HG03280 (cell line): ENCODE data around the gene EPB41L4B.

ENCODE experiments used
- ATAC-seq: cut with Tn5 transposase; IDR thresholded peaks from one replicate; pipeline ENCODE4 v1.9.1; 2021; ENCODE audit warnings: mild to moderate bottlenecking, moderate library complexity; ENCODE audit not compliant: unreplicated experiment

EPB41L4B gene

DNA sequence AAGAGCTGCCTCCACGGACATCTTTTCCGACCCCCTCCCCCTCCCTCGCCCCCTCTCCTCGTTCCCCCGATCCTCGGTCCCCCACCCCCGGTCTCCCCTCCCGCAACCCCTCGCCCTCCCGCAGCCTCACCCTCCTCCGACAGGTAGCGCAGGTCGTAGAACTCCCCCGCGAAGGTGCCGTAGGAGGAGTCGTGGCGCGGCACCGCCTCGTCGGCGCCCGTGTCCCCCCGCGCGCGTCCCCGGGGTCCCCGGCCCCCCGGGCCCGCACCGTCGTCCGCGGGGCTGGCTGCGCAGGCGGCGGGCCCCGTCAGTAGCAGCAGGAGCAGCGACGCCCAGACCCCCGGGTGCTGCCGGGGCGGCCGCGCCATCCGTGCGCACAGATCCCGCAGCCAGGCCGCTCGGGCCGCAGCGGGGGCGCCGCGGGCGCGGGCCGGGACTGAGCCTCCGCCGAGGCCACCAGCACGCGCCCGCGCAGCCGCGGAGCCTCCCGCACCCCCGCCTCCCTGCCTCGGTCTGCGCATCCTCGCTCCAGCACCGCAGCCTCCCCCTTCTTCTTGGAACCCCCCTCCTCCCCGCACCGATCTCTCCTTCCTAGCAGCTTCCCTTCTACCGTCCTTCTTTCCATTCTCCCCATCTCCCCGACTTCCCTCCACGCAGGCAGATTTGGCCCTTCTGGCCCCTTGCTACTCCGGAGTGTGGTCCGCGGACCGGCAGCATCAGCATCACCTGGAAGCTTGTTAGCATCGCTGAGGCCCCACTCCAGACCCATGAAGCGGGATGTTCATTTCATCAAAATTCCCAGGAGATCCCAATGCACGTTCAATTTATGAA is 153.9 kb downstream of the EPB41L4B start, which contains the start of gene FRRS1L:
Gene FRRS1L (minus strand): TSS at position 479 of the 831 bp plus-strand sequence. CDS start 111 bp downstream, at position 368.
- no peak for ATAC-seq

DNA sequence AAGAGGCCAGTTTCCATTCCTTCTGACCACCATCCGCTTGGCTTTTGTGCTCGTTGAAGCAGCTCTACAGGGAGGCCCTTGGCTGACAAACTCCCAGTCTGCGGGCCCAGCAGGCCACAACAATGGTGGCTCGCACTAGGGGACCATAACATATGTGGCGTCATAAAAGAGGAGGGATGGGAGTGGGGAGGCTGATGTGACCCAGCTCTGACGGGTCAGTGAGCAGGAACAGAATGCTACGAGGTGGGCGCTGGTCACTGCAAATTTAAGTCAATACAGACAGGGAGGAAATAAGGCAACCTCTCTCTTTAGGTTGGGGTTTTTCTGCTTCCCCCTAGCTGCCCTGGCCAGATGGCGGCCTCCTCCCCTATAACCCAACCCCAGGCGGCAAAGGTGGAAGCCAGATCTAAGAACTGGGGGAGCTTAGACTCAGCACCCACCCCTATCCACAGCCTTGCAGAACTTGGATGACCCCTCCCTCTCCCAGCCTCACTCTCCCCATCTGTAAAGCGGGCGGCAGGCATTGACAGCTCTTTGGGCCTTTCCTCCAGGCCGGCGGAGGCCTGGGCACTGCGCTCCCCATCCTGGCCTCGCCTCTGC is 154.6 kb downstream of the EPB41L4B start:
- ATAC-seq = no peak

DNA sequence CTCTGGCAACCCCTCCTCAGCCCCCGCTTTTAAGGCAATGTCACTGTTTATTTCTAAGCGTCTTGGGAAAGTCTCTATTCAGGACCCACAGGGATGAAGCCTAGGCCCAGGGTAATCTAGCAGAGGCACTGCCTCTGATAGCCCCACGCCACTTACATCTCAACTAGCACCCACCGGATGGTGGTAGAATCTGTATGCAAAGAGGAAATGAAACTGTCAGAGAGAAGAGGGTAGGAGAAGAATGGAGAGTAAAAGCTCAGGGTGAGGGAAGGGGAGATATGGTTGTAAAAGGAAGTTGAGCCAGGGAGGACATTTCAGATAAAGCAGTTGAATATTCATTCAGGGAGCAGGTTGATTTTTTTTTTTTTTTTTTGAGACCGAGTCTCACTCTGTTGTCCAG is 156.8 kb downstream of the EPB41L4B start:
- no peak for ATAC-seq

DNA sequence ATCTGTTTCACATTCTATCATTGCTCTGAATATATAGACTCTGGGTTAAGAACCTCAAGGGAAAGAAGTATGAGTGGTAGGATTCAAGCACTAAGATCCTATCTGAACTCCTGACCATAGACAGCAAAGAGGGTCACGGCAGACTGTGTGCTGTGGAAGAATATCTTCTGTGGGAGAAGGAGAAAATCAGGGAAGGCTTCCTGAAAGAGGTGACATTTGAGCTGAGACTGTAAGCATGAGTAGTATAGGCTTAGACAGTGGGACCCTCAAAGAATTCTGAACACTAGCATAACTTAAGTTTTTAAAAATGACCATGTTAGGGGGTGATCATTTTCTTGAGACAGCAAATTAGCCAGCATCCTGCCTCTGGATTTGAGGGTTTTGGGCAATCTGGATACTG is 157.7 kb downstream of the EPB41L4B start:
- ATAC-seq = no peak

DNA sequence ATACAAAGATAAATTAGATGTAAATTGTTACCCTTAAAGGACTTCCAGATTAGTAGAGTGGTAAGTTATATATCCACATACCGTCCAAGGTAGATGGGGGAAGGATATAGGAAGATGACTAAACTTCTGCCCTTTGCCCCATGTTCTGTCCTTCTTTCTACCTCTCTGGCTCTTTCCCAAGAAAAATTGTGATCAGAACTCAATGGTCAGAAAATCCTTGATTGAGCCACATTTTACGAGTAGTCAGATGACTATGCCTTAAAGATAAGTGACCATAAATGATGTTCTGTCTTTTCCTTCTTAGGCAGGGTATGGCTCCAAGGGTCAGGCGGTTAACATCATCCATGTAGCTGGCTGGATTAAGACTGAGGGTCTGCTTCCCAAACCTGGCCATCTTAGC is 158.2 kb downstream of the EPB41L4B start:
- ATAC-seq = no peak

DNA sequence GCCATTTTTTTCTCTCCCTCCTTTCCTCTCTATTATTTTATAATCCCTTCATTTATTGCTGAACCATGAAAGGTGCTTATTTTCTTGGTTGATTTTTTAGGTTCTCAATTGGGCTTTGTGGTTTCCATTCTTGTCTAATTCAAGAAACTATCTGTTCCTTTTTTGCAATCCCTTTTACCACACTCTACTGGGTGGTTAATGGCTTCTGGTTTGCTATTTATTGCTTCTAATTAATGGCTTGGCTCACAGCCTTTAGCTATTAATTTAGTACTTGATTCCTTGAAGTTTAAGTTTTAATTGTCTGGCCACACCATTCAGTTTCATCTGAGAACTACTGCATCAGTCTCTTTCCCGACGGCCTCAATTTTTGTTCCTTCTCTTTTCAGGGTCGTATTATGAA is 159.4 kb downstream of the EPB41L4B start:
- no peak for ATAC-seq

DNA sequence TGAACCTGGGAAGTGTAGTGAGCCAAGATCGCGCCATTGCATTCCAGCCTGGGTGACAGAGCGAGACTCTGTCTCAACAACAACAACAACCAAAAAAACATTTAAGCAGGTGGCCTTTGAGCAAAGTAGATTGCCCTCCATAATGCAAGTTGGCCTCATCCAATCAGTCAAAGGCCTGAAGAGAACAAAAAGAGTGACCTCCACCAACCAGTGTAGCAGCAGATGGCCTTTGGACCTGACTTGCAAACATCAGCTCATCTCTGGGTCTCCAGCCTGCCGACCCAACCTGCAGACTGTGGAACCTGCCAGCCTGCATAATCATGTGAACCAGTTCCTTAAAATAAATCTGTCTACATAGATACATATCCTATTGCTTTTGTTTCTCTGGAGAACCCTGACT is 161.3 kb downstream of the EPB41L4B start:
- ATAC-seq = no peak

DNA sequence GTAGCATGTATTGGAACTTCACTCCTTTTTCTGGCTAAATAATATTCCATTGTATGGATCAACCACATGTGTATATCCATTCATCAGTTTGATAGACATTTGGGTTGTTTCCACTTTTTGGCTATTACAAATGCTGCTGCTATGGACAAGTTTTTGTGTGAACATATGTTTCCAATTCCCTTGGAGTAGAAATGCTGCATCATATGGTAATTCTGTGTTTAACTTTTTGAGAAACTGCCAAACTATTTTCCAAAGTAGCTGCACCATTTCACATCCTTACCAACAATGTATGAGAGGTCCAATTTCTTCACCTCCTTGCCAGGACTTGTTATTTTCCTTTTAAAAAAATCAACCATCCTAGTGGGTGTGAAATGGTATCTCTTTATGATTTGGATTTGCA is 162.2 kb downstream of the EPB41L4B start:
- no peak for ATAC-seq

DNA sequence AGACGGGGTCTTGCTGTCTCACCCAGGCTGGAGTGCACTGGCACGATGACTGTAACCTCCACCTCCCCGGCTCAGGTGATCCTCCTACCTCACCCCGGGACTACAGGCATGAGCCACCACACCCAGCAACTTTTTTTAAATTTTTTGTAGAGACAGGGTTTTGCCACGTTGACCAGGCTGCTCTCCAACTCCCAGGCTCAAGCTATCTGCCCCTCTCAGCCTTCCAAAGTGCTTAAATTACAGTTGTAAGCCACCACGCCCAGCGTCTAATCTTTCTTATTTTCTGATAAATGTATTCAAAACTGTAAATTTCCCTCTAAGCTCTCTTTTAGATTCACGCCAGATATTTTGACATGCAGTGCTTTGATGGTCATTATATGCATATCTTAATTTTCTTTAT is 164.2 kb downstream of the EPB41L4B start:
- ATAC-seq = no peak

DNA sequence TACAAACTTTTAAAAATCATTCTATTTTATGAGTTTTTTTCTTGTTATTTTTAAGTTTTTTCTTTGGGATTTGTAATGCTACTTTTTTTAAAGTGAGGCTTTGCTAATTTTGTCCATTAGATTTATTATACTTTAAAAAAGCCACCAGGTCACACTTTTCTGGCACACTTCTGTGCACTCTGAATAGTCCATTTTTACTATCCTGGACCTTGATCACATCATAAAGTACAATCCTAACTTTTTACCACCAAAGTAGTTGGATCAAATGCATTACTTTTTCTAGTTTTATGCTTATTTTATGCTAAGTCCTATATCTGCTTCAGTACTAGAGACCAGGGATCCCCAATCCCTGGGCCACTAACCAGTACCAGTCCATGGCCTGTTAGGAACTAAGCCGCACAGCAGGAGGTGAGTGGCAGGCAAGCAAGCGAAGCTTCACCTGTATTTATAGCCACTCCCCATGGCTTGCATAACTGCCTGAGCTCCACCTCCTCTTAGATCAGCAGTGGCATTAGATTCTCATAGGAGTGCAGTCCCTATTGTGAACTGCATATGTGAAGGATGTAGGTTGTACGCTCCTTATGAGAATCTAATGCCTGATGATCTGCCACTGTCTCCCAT is 169.8 kb downstream of the EPB41L4B start:
- no peak for ATAC-seq

DNA sequence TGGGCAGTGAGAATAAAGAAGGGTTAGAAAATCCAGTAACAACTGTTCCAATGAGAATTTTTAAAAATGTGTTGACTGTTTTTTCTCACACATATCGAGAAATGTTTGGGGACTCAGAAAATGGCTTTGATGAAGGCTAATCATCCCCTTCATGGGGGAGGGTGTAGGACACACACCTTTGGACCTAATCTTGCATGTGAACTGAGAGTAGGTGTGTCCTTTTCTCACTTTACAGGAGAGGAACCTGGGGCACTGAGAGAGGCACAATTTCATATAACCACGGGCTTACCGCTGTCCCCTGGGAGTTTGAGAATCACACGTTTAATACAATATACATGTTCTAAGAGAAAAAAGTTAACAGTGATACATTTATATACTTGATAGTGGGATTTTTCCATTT is 171.1 kb downstream of the EPB41L4B start:
- no peak for ATAC-seq

DNA sequence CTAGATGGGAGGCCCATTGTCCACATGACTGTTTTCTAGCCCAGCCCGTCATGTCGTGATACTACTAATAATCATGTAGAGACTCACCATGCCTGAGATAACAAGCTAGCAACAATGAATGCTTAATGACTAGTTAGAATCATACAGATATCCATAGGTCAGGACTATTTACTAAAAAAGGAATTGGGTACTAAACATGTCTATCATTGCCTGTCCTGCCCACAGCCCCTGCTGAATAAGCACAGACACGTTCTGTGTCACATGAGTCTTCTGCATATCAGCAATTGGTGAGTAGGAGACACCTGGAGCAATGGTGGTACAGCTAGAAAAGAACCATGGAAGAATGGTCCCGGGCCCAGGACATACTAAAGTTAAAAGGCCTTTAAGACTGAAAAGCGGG is 171.8 kb downstream of the EPB41L4B start:
- ATAC-seq = no peak

DNA sequence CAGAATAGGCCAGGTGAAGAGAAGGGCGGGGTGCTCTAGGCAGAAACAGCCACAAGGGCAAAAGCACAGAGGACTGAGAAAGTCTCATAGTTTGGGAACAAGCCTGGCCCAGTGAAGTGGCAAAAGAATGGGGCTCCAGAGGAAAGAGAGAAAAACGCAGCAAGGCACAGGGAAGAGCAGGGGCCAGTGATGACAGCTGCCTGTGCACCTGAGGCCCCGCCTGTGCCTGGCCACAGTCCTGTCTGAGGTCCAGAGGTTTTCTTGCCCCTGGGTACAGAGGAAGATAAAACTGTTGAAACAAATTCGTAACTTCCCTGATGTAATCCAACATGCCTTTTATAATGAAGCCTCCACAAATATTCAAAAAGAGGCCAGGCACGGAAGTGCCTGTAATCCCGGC is 175.8 kb downstream of the EPB41L4B start:
- no peak for ATAC-seq

DNA sequence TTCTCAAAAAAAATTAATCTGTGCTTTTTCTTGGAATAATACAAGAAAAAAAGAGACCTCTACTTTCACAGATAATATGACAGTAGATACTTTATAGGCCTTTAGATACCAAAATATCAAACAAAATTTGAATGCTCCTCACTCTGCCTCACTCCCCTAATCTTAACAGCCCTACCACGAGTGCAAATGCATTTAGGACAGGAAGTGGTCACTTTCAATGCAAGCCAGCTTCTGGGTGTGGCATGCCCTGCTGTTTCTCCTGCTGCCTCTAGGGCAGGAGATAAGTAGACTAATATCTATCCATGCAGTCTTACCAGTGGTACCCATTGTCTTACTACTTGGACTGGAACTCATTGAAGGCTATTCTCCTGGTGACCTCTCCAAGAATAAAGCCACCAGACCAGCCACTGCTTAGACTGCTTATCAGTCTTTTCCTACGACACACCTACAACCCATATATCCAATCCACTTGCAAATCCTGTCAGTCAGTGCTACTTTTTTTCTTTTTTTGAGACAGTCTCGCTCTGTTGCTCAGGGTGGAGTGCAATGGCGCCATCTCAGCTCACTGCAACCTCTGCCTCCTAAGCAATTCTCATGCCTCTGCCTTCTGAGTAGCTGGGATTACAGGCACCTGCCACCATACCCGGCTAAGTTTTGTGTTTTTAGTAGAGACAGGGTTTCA is 176.8 kb downstream of the EPB41L4B start:
- peak; percentile 99 for ATAC-seq

DNA sequence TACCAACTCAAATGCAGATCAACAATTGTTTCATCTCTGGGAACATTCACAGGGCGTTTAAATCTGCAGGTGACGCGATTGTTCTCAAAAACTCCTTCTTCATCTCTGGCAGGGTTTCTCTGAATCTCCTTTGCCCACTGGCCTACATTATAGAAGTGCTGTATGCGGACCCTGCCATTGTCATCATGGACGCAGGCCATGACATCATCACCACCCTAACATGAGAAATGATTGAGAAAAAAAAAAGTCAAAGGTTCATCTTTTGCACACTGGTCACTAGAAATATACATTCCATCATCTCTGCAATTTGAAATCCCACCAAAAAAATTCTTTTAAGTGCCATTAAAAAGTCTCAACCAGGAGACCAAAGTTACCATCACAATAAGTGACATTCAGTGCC is 179.5 kb downstream of the EPB41L4B start:
- no peak for ATAC-seq

DNA sequence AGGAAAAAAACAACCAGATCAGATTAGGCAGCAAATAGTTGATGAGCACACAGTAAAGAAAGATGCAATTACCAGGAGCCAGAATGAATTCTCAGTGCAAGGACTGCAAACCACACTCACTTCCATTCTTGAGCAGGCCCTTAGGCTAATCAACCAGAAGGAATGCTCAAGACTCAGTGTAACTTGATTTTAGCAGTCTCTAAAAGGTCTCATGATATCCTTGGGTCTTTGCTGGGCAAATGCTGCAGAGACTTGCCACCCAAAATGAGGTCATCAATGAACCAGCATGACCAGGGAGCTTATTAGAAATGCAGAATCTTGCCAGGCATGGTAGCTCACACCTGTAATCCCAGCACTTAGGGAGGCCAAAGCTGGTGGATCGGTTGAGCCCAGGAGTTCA is 181.0 kb downstream of the EPB41L4B start:
- ATAC-seq = no peak

DNA sequence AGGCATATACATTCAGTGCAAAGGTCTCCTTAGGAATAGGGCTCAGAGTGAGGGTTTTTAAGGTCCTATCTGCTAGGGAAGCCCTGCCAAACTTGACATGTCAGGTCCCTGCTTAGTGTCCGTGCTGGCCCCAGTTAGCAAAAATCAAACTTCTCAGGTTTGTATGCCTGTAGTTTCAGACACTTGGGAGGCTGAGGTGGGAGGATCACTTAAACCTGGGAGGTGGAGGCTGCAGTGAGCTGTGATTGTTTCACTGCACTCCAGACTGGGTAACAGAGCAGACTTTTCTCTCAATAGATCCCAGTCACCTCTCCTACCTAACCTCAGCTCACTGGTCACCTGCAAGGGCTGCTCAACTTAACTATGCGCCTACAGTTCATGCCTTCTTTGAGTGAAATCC is 182.4 kb downstream of the EPB41L4B start:
- ATAC-seq = no peak

DNA sequence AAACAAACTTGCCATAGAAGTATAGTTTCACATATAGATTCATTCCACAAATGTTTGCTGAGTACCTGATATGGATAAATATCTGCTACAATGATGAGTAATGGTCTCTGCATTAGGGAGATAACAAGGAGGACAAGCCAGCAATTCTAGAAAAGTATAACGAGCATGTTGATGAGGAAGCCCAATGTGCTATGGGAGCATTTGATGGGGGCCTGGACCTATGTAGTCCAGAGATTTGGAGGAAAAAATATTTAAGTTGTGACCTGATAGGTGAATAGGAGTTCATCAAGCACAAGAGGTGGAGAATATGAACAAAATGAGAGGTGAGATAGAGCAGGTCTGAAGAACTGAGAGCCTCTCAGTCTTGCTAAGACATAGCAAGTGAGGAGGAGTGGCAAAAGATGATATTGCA is 186.7 kb downstream of the EPB41L4B start:
- no peak for ATAC-seq

DNA sequence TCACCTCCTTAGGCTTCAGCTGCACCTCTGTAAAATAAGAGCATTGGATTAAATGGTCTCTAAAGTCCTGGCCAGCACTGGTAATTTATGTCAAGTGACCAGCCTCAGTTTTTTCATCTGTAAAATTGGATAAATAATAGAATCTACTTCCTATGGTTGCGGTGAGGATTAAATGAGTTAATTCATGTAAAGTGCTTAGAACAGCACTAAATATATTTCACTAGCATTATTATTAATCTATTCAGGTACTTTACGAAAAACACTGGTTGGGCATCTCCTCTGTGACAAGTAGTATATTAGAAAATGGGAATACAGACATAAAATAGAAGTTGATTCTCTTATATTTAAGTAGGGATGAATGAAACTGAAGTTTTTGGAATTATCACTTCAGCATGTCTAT is 187.3 kb downstream of the EPB41L4B start:
- no peak for ATAC-seq

DNA sequence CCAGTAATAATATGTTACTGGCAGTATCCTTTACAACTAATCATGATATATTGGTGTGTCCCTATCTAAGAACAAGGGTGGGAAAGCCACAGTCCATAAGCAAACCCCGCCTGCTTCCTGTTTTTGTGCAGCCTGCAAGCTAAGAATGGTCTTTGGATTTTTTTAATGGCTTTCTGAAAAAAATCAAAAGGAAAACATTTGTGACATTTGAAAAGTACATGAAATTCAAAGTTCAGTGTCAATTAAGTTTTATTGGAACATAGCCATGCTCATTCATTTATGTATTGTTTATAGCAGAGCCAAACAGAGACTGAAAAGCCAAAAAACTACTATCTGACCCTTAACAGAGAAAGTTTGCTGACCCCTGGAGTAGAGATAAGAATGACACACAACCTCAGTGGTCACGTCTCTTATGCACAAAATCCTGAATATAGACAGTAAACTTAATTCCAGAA is 188.3 kb downstream of the EPB41L4B start:
- no peak for ATAC-seq

DNA sequence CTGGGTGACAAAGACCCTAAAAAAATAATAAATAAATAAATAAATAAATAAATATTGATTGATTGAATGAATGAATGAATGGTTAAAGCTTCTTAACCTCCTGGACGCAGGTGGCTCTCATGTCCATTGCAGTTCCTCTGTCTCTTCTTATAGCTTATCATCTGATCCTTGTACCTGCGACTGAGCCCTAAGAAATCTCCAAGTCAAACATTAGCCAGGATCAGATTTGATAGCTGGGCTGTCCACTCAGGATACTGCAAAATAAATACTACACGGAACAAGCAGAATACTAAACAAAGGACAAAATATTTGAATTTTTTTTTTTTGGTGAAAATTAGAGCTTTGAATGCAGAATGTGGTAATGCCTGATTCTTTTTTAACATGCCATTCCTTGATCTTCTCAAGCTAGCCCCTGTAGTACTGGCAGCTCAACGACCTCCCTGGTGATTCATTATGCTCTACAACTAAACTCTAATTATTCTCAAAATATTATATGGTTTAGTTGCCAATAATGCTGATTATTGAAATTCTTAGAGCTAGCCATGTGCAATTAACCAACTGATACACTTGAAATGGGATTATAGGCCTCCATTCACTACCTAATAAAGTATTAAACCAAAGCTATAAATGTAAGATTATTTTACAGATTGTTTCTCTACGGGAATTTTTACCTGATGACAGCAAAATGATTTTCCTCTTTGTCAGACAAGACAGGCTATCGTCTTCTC is 191.2 kb downstream of the EPB41L4B start:
- ATAC-seq = no peak
